ENCODE measurements around the gene ZNF25. TPM values are rescaled to one million over a fixed set of nuclear protein-coding genes. Genes with fewer than 3 reads are reported as not detected.

Gene ZNF25
- total RNA-seq: 8.4 and 8.5 TPM in 2 replicates

GRCh38 chr10:37976091-37976879 is at the start of gene ZNF25:
TSS of gene ZNF25 (minus strand) at chr10:37976647. CDS start at chr10:37971722, 4,925 bp downstream.

GRCh38 chr10:38010119-38010903 is 33.9 kb upstream of the ZNF25 start, which contains the start of gene ZNF33A:
TSS of gene ZNF33A (plus strand) at chr10:38010675. CDS start at chr10:38012342, 1,667 bp downstream.

Small RNA genes lying within 50 kb of the gene (small RNA-seq; reads per million reads assigned to genes)
- not detected for gene RF00019

Other genes with a start within 250 kb of the ZNF25 start
- gene ZNF248, start 119.0 kb downstream of the ZNF25 start, total RNA-seq: 5.6 and 6.4 TPM in 2 replicates
- 18.6 and 20.6 TPM in 2 replicates for gene ZNF33A, start 34.0 kb upstream of the ZNF25 start, total RNA-seq
- 15.6 and 19.1 TPM in 2 replicates for gene ZNF37A, start 117.7 kb upstream of the ZNF25 start, total RNA-seq